NB4 (cell line): ENCODE measurements around the gene FUT1.

ENCODE experiments used
- DNase-seq: peaks from one replicate; pipeline ENCODE4 v3.0.0; 2010; ENCODE audit warnings: low read depth
- H3K4me3 ChIP-seq: one replicate; pipeline ENCODE4 v1.5.1; 2011; ENCODE audit warnings: mild to moderate bottlenecking, low read depth, low read length, moderate library complexity
- CTCF ChIP-seq: IDR thresholded peaks from one replicate; pipeline ENCODE4 v1.5.1; 2012; ENCODE audit warnings: low read depth, low read length
- MAX ChIP-seq: IDR thresholded peaks from 2 replicates; pipeline ENCODE4 v1.6.1; 2011; ENCODE audit warnings: low read depth, low read length
- MYC ChIP-seq: IDR thresholded peaks from 2 replicates; pipeline ENCODE4 v1.6.1; 2011; ENCODE audit warnings: low read depth, low read length
- POLR2A ChIP-seq: IDR thresholded peaks from 2 replicates; pipeline ENCODE4 v1.6.1; 2011; ENCODE audit warnings: mild to moderate bottlenecking; ENCODE audit not compliant: insufficient read length; ENCODE audit errors: extremely low read depth

Gene FUT1

GRCh38 chr19:48780631-48781391 is 28.4 kb upstream of the FUT1 start:
- DNase-seq, result peak; percentile 59
- H3K4me3 ChIP-seq, result no peak overlapping the region
- no peak for TF ChIP-seq MYC
- TF ChIP-seq CTCF, result no peak
- TF ChIP-seq POLR2A, result no peak
- TF ChIP-seq MAX, result peak; percentile 69

GRCh38 chr19:48779636-48780035 is 27.2 kb upstream of the FUT1 start:
- DNase-seq, result no peak
- TF ChIP-seq MAX (no peak), MYC (no peak), CTCF (no peak), POLR2A (no peak)

GRCh38 chr19:48777720-48778119 is 25.3 kb upstream of the FUT1 start:
- DNase-seq, result no peak
- no peak overlapping the region for H3K4me3 ChIP-seq
- TF ChIP-seq MAX (no peak), CTCF (no peak), POLR2A (no peak), MYC (no peak)

More at GRCh38 chr19:48779636-48780035, 27.2 kb upstream of the FUT1 start:
- no peak overlapping the region for H3K4me3 ChIP-seq

GRCh38 chr19:48777139-48777538 is 24.7 kb upstream of the FUT1 start:
- no peak for DNase-seq
- no peak for TF ChIP-seq POLR2A
- no peak for TF ChIP-seq MYC
- no peak for TF ChIP-seq MAX
- no peak for TF ChIP-seq CTCF
- H3K4me3 ChIP-seq, result no peak overlapping the region

- TF ChIP-seq MAX, result no peak
- TF ChIP-seq MYC, result no peak
- DNase-seq, result no peak
- no peak overlapping the region for H3K4me3 ChIP-seq
Observed at GRCh38 chr19:48772503-48772953, 20.1 kb upstream of the FUT1 start.

GRCh38 chr19:48770734-48771472 is 18.5 kb upstream of the FUT1 start:
- no peak for TF ChIP-seq MAX
- DNase-seq, result no peak
- H3K4me3 ChIP-seq, result no peak overlapping the region
